CD14-positive monocyte (primary cell): ENCODE data around the gene DUSP16. TPM values are rescaled to one million over a fixed set of nuclear protein-coding genes. Genes with fewer than 3 reads are reported as not detected.

Experiments used
- DNase-seq, 3 donors: peaks; one replicate each; pipeline ENCODE4 v3.0.0-alpha.2; 2011 to 2022
- H2AFZ ChIP-seq: 2 replicates; pipeline ENCODE4 v1.6.0; 2012; ENCODE audit warnings: mild to moderate bottlenecking, low read depth, low read length, inconsistent platforms; ENCODE audit not compliant: insufficient read depth, poor library complexity, severe bottlenecking
- H3K27ac ChIP-seq, 2 donors: 1 replicate in 1 of 2; 2 replicates in 1 of 2; pipeline ENCODE4 v1.5.1; 2012 to 2013; ENCODE audit warnings: low read length in 2 of 2, control low read depth in 1 of 2, inconsistent platforms in 1 of 2, low read depth in 1 of 2, mild to moderate bottlenecking in 1 of 2
- H3K27me3 ChIP-seq, 2 donors: one replicate each; pipeline versions ENCODE4 v1.6.0 to v1.6.1; 2011 to 2013; ENCODE audit warnings: low read length in 2 of 2; ENCODE audit not compliant: control insufficient read depth in 2 of 2, insufficient read depth in 2 of 2
- H3K36me3 ChIP-seq, 2 donors: replicated peaks in 1 of 2; 1 replicate in 1 of 2; 2 replicates in 1 of 2; pipeline versions ENCODE4 v1.5.1 to v1.6.1; 2012 to 2013; ENCODE audit warnings: low read length in 2 of 2, control low read depth in 1 of 2, inconsistent platforms in 1 of 2, mild to moderate bottlenecking in 1 of 2; ENCODE audit not compliant: insufficient read depth in 2 of 2, control insufficient read depth in 1 of 2
- H3K4me1 ChIP-seq, 2 donors: 1 replicate in 1 of 2; 2 replicates in 1 of 2; pipeline versions ENCODE4 v1.5.1 to v1.6.1; 2012 to 2013; ENCODE audit warnings: low read length in 2 of 2, control low read depth in 1 of 2, inconsistent platforms in 1 of 2, mild to moderate bottlenecking in 1 of 2, moderate library complexity in 1 of 2; ENCODE audit not compliant: insufficient read depth in 2 of 2, control insufficient read depth in 1 of 2
- H3K4me2 ChIP-seq: replicated peaks from 2 replicates; pipeline ENCODE3; 2012; ENCODE audit warnings: low read length, moderate library complexity, mild to moderate bottlenecking; ENCODE audit not compliant: poor library complexity, severe bottlenecking; ENCODE audit errors: extremely low read depth
- H3K4me3 ChIP-seq, 3 experiments: fragments of 200-600 bp in 1 of 3; sonication (generic) in 1 of 3; replicated peaks in 1 of 3; 1 replicate in 2 of 3; 2 replicates in 1 of 3; pipeline ENCODE4 v1.5.1; 2011 to 2013; ENCODE audit warnings: low read length in 3 of 3, mild to moderate bottlenecking in 3 of 3, control low read depth in 2 of 3, low read depth in 2 of 3, inconsistent platforms in 1 of 3, moderate library complexity in 1 of 3
- H3K79me2 ChIP-seq: 2 replicates; pipeline ENCODE4 v1.6.0; 2012; ENCODE audit warnings: mild to moderate bottlenecking, control low read depth, inconsistent platforms, low read length, moderate library complexity; ENCODE audit not compliant: insufficient read depth
- H3K9ac ChIP-seq: 2 replicates; pipeline ENCODE4 v1.6.0; 2017; ENCODE audit warnings: low read length, mild to moderate bottlenecking; ENCODE audit not compliant: insufficient read depth, poor library complexity, severe bottlenecking
- H3K9me3 ChIP-seq, 2 donors: replicated peaks in 1 of 2; 1 replicate in 1 of 2; 2 replicates in 1 of 2; pipeline versions ENCODE4 v1.5.1 to v1.6.1; 2012 to 2013; ENCODE audit warnings: low read length in 2 of 2, control low read depth in 1 of 2; ENCODE audit not compliant: control insufficient read depth in 1 of 2, insufficient read depth in 1 of 2
- H4K20me1 ChIP-seq: 2 replicates; pipeline ENCODE4 v1.6.0; 2012; ENCODE audit warnings: mild to moderate bottlenecking, low read length, control low read depth, moderate library complexity; ENCODE audit not compliant: insufficient read depth
- H3K27ac Mint-ChIP-seq, 7 donors: one replicate each; pipeline ENCODE4 v1.8.0; 2020; ENCODE audit warnings: mild to moderate bottlenecking in 7 of 7, mixed read lengths in 7 of 7, moderate library complexity in 6 of 7, inconsistent platforms in 2 of 7
- H3K27me3 Mint-ChIP-seq, 3 donors: one replicate each; pipeline ENCODE4 v1.8.0; 2021 to 2022; ENCODE audit warnings: low read depth in 3 of 3, mild to moderate bottlenecking in 3 of 3, mixed read lengths in 3 of 3, moderate library complexity in 3 of 3, inconsistent platforms in 1 of 3
- H3K36me3 Mint-ChIP-seq, 2 donors: one replicate each; pipeline ENCODE4 v1.8.0; 2020; ENCODE audit warnings: mixed read lengths in 2 of 2, inconsistent platforms in 1 of 2, mild to moderate bottlenecking in 1 of 2
- H3K4me1 Mint-ChIP-seq: one replicate; pipeline ENCODE4 v1.8.0; 2020; ENCODE audit warnings: mild to moderate bottlenecking, mixed read lengths
- H3K4me3 Mint-ChIP-seq, 2 donors: one replicate each; pipeline ENCODE4 v1.8.0; 2020; ENCODE audit warnings: mild to moderate bottlenecking in 2 of 2, mixed read lengths in 2 of 2, moderate library complexity in 1 of 2
- H3K9me3 Mint-ChIP-seq, 7 donors: one replicate each; pipeline ENCODE4 v1.8.0; 2020 to 2022; ENCODE audit warnings: mixed read lengths in 7 of 7, mild to moderate bottlenecking in 6 of 7, moderate library complexity in 6 of 7, inconsistent platforms in 2 of 7
- WGBS: methylation state at CpG from one replicate; pipeline ENCODE4 v1.1.5; 2013; ENCODE audit warnings: missing lambda C conversion rate; ENCODE audit not compliant: insufficient coverage; 5-methylcytosine and 5-hydroxymethylcytosine counted together
- intact Hi-C, 2 donors: fragments of 100-400 bp; cut with micrococcal nuclease; formaldehyde crosslinking; loops; one replicate each; pipeline versions ENCODE4 v1.15.0 to v1.15.1; 2023
- polyA plus RNA-seq, 3 donors: library from polyadenylated mRNA; depleted of rRNA in 1 of 3; unstranded in 2 of 3; stranded (reverse) in 1 of 3; fragments of 300-500 nt in 2 of 3; fragments of >200 nt in 1 of 3; fragmentation: Illumina TruSeq in 2 of 3; gene quantifications; 1 replicate in 2 of 3; 2 replicates in 1 of 3; pipeline ENCODE4 v1.2.3, GENCODE V29; 2012 to 2021
- TF ChIP-seq, protein P1 (sequence below): fragments of 200-600 bp; IDR thresholded peaks from one replicate; pipeline ENCODE4 v1.8.0; 2022; ENCODE audit warnings: antibody characterized with exemption, mild to moderate bottlenecking

Gene DUSP16
- polyA plus RNA-seq, 3 donors = 0.04 to 0.46 (median 0.27) TPM

DNA sequence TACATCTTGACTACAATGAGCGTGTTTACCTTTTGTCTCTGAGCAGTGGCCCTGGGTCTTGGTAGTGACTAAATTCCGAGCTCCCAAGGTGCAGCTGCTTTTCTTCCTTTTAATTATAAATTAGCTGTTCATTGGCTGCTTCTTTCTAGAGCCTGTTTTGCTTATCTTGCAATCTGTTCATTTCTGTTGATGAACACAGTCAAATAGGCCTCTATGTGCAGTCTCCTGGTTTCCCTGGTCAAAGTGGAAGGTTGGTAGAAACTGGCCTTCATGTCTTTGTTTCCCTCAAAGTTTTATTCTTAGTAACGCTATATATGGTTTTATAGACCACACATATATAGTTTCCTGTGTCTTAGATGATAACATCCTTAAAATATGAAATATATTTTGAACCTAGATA lies 94.1 kb downstream of the DUSP16 start:
- Histone ChIP-seq H3K27ac (no peak overlapping the region), H3K4me3 (no peak overlapping the region), H3K9me3 (no peaks in the 10 kb centered on the region), H3K79me2 (no peaks in the 10 kb centered on the region), H3K27me3 (no peaks in the 10 kb centered on the region), H3K9ac (no peak overlapping the region), H3K4me1 (peaks cover 12 to 13% of the 10 kb centered on the region in 2 donors), H3K4me2 (no peak overlapping the region), H2AFZ (no peak overlapping the region), H4K20me1 (no peaks in the 10 kb centered on the region), H3K36me3 (peaks cover 0 to 13% of the 10 kb centered on the region in 2 donors)
- Mint-ChIP-seq H3K27me3 (peaks cover 0 to 5% (median 1%) of the 10 kb centered on the region in 3 donors), H3K27ac (peak overlapping the region in 2 of 7 donors; percentile 5 to 70), H3K36me3 (peaks cover 41 to 49% of the 10 kb centered on the region in 2 donors), H3K4me1 (peaks cover 21% of the 10 kb centered on the region), H3K9me3 (peaks cover 0 to 3% (median 1%) of the 10 kb centered on the region in 7 donors), H3K4me3 (no peak overlapping the region)
- TF ChIP-seq, protein P1, sequence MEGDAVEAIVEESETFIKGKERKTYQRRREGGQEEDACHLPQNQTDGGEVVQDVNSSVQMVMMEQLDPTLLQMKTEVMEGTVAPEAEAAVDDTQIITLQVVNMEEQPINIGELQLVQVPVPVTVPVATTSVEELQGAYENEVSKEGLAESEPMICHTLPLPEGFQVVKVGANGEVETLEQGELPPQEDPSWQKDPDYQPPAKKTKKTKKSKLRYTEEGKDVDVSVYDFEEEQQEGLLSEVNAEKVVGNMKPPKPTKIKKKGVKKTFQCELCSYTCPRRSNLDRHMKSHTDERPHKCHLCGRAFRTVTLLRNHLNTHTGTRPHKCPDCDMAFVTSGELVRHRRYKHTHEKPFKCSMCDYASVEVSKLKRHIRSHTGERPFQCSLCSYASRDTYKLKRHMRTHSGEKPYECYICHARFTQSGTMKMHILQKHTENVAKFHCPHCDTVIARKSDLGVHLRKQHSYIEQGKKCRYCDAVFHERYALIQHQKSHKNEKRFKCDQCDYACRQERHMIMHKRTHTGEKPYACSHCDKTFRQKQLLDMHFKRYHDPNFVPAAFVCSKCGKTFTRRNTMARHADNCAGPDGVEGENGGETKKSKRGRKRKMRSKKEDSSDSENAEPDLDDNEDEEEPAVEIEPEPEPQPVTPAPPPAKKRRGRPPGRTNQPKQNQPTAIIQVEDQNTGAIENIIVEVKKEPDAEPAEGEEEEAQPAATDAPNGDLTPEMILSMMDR = no peak
- intact Hi-C loops = loop anchor here in 1 of 2 donors (10.0 kb wide), 1 partner anchor 96 kb away; the partner anchor contains the start of gene DUSP16
- no CpG with 5 or more reads among the region's 3 CpGs for WGBS
- no peak for DNase-seq

DNA sequence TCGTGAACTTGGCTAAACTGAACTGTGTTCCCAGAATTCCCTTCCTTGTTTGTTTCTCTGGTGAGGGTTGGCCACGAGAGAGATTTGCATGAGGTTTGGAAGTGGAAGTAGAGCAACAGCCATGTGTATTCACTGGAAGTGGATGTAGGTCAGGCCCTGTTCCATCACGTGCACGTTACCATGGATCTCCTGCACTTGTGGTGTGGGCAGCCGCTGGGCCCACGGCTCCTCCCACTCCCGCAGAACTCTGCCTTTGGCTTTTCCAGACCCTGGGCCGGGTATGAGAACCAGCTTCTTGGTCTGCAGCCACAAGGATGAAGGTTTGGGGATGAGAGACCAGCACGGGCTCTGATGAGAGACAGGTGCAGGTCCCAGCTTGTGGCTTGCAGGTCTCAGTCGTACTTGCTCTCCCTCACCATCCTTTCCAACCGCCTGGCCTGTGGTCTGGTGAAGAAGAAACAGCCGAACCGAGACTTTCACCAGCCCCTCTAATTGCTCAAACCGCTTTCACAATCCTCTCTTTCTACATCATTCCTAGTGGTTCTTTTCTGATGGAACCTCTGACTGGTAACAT lies 94.9 kb downstream of the DUSP16 start:
- DNase-seq = peak in 2 of 3 donors; percentile 30 to 31
- Mint-ChIP-seq H3K27ac (peak overlapping the region in 5 of 7 donors; percentile 3 to 76 (median 26)), H3K9me3 (peaks cover 0 to 3% (median 1%) of the 10 kb centered on the region in 7 donors), H3K4me3 (peak overlapping the region; percentile 26 to 42), H3K36me3 (peaks cover 41 to 46% of the 10 kb centered on the region in 2 donors), H3K4me1 (peaks cover 21% of the 10 kb centered on the region), H3K27me3 (peaks cover 0 to 5% (median 1%) of the 10 kb centered on the region in 3 donors)
- Histone ChIP-seq H3K27ac (peak overlapping the region in 1 of 2 donors; percentile 14), H3K27me3 (no peaks in the 10 kb centered on the region), H3K79me2 (no peaks in the 10 kb centered on the region), H2AFZ (no peak overlapping the region), H3K9ac (no peak overlapping the region), H3K36me3 (peaks cover 0 to 13% of the 10 kb centered on the region in 2 donors), H3K4me3 (no peak overlapping the region), H4K20me1 (no peaks in the 10 kb centered on the region), H3K4me1 (peaks cover 12 to 13% of the 10 kb centered on the region in 2 donors), H3K9me3 (no peaks in the 10 kb centered on the region), H3K4me2 (peak overlapping the region; percentile 33)
- intact Hi-C loops = loop anchor here in 1 of 2 donors (10.0 kb wide), 1 partner anchor 97 kb away; the partner anchor contains the start of gene DUSP16
- TF ChIP-seq, protein P1 = no peak
- 43% methylated on average over 10 of the region's 14 CpGs for WGBS
